Stimulated activated CD8-positive, alpha-beta memory T cell treated with anti-CD3 and anti-CD28 coated beads, Interleukin-15, amount 100 ng/mL, for 48 hours (primary cell): ENCODE data around the gene HJURP.

Experiments
- DNase-seq, 2 donors: peaks; one replicate each; pipeline ENCODE4 v3.0.0-alpha.2; 2020; ENCODE audit warnings: low read depth in 2 of 2

HJURP gene

GRCh38 chr2:233814056-233814835 is 40.1 kb downstream of the HJURP start:
- DNase-seq = no peak

- no peak for DNase-seq
Measured at GRCh38 chr2:233813236-233814055, 40.9 kb downstream of the HJURP start.

GRCh38 chr2:233811732-233812131 is 42.6 kb downstream of the HJURP start:
- no peak for DNase-seq

DNA sequence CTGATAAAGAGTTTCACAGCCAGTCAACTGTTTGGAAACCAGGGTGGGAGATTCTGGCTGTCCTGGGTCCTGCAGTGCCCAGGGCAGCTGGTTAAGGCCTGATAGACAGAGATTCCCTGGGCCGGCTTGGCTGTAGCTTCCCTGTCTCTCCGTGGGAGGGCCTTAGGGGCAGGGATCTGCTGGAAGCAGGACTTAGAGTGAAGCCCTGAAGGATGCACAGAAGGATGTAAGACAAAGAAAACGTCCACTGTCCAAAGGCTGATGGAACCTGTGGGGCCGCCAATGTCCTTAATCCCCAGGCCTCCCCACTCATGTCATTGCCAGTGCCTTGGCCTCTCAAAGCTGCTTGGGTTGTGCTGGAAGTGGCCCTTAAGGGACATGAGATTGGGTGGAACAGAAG is 43.2 kb downstream of the HJURP start:
- no peak for DNase-seq

DNA sequence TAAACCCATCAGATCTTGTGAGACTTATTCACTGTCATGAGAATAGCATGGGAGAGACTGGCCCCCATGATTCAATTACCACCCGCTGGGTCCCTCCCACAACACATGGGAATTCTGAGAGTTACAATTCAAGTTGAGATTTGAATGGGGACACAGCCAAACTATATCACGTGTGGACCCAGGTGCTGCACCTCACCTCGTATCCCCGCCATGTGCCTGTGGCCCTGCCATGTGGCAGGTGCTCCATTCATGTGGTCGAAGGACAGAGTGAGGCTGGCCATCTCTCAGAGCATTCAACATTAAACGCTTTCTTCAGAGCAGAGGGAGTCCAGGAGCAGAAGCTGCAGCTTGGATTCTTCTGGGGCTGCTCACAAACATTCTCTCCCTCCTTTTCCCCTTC is 44.0 kb downstream of the HJURP start:
- no peak for DNase-seq

GRCh38 chr2:233807966-233808935 is 46.1 kb downstream of the HJURP start:
- no peak for DNase-seq

DNA sequence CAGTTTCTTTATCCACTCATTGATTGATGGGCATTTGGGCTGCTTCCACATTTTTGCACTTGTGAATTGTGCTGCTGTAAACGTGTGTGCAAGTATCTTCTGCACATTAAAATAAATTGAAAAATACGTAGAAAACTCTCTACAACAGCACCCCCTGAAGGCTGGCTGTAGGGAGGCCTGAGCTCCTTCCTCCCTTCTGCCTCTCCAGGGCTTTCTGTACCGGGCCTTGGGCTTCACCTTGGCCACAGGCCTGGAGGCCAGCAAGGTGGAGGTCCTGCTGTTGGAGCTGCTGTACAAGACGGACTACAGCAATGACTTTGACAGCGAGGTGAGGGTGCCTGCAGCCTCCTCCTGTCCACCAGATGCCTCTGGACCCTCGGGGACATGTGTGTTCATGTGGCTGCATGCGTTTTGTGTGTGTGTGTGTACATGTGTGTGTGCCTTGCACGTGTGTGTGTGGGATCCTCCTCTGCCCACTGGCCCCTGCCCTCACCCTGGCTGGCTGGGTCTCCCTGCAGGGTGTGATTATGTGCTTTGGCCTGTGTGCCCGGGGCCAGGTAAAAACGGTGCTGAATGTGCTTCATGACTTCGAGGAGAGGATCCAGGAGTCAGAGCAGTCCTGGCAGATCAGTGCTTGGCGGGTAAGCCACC is 47.0 kb downstream of the HJURP start:
- DNase-seq = no peak

- DNase-seq = no peak
Measured at GRCh38 chr2:233803994-233804393, 50.3 kb downstream of the HJURP start.

DNA sequence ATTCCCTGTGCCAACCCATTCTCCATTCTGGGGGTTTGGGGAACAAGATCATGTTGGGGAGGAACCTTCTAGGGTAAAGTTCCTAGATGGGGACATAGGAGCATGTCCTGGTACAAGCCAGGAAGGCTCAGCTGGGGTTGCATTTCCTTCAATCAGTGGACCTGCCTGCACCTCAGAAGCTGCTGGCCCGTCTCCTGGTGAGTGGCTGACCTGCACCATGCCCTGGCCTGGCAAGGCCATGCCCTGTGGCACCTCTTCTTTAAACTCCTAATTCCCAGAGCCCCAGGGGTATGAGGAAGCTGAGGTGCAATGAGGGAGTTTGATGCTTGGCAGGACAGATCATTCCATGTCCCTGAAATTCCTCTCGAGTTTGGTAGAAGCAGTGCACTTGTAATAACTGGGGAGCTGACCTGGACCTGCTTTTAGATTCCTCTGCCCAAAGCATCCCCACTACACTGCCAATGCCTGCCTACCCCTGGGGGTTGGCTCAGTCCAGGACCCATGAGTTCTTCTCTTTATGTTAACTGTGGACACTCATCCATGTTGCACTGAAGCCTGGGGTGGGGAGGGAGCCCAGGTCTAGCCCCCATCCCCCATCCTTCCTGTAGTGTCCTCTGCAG is 50.9 kb downstream of the HJURP start:
- DNase-seq = no peak

GRCh38 chr2:233802132-233802815 is 52.1 kb downstream of the HJURP start:
- DNase-seq = no peak

DNA sequence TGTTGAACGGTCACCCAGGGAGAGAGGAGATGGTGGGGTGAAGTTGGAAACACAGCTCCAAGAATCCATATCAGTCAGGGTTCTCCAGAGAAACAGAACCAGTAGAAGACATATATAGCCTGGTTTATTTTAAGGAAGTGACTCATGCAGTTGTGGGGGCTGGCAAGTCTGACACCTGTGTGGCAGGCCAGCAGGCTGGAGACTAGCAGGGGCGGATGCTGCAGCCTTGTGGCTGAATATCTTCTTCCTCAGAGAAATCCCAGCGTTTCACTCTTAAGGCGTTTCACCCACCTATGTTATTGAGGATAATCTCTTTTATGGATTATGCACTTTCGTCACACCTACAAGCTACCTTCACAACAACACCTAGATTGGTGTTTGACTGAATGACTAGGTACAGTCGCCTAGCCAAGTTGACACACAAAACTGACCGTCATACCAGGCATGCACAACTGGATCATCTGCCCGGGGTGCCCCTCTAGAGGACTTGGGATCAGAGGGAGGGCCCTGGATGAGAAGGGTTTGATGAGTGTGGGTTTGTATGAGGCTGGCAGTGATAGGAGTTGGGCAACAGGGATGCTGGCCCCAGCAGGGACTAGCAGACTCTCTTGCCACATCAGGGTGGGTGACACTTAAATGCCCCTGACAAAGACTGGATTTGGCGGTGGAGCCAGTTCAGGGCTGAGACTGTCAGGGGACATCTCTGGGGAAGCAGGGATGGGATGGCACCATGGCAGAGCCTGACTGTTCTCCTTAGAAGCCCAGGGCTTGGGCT is 52.8 kb downstream of the HJURP start:
- peak in 1 of 2 donors; percentile 15 for DNase-seq

GRCh38 chr2:233800208-233800607 is 54.1 kb downstream of the HJURP start:
- no peak for DNase-seq

DNA sequence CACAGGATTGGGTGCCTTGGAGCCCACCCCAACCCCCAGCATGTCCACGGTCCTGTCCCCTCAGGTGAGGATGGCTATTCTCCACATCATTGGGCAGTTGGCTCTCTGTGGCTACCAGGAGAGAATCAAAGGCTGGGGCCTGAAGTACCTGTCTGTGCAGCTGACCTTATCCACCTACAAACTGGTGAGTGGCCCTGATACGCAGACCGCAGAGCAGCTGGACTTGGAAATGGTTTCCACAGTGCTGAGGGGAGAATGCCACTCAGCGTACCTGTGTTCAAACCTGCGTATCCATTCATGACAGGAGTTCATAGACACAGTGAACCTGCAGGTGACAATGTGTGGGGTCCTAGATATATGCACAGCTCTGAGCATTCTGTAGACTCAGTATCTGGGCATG is 54.6 kb downstream of the HJURP start:
- DNase-seq = no peak

DNA sequence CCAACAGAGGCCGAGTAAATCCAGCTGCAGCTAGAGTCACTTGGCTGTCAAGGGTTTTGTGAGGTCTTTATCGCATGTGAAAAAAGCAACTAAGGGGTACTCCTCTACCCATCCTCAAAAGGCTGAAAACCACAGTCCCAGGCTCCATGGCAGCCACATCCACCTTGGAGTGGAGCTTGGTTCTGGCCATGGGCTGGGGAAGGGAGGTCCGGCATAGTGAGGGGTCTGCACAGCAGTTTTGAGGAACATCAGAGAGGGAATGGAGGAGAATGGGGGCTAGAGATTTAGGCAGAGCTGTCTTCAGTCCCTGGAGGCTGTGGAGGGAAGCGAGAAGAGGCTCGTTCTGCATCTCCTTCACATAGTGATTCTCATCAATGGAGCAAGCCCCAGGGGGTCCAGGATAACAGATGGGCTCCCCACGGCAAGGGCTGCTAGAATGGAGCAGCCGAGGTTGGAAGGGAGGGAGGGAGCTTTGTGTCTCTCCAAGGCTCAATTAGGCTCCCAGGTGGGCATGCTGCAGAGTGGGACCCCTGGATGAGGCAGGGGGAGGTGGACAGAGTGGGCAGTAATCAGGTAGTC is 55.2 kb downstream of the HJURP start:
- DNase-seq = no peak

DNA sequence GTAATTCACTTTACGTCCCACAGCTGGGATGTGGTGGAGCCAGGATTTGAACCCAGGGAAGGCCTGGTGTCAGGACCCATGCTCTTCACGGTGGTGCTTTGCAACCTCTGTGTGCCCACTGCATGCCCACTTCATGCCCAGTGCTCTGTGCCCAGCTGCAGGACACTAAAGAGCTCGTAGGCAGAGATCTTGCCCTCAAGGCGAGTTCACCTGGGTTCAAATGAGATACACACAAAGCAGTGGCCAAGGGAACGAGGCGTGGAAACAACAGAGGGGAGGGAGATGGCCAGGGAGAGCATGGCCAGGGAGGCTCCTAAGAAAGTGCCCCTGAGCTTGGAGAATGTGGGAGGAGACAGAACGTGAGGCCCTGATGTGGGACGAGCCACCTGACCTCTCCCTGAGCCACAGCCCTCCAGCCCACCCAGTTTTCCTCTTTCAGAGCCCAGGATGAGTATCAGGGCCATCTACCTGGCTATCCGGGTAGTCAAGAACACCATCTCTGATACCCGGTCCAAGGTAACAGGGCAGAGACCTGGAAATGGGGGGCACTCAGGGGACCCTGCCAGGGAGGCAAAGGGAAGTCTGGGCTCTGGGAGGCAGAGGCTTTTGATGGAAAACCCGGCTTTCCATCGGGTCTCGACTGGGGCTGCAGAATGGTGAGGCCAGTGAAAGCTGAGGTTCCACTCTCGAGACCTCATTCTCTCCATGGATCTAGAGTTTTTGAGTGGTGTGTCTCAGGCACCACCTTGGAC is 55.8 kb downstream of the HJURP start:
- no peak for DNase-seq

DNA sequence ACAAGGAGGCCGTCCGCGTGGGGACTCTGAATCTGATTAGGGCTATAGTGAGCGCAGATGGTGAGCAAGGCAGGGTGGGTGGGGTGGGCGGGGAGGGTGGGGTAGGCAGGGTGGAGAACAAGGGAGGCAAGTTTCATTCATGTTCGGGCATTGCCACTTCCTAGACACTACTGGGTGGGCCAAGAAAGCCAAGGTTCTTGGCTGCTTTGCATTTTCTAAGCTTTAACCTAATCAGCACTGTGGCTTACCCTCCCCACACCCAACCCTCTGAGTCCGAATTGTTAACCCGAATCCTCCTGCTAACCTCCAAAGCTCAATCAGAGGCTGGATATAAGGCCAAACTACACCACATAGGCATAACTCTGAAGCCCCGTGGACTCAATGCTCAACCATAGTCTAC is 58.1 kb downstream of the HJURP start:
- no peak for DNase-seq

- no peak for DNase-seq
Measured at GRCh38 chr2:233795735-233796171, 58.6 kb downstream of the HJURP start.

DNA sequence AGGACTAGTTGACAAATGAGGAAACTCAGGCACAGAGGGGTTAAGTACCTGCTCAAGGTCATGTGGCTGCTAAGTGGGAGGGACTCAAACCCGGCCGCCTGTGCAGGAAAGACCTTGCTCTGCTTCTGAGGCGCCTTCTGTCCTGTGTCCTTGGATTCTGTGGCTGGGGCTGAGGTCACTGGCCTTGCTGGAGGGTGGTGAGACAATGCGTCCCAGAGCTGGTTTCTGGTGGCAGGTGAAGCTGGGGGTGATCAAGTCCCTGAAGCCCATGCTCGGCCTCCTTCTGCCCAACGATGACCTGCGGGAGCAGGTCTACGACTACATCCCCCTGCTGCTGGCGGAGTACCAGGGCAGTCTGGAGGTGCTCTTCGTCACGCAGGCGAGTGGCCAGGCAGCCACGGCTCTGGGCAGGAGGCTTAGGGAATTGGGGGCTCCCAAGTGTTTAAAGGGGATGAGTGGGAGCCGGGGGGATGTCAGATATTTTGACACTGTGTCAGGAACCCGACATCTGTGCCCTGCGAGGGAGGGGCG is 60.1 kb downstream of the HJURP start:
- no peak for DNase-seq
